ENCODE measurements around the gene EDN1.

The EDN1 gene

GRCh38 chr6:12343440-12344162 is 53.4 kb downstream of the EDN1 start:
- Histone ChIP-seq H3K4me1 (ENCODE audit: control insufficient read depth in 1 of 2, insufficient read depth in 1 of 2, low read depth in 1 of 2, low read length in 1 of 2) (peaks cover 0 to 6% of the 10 kb centered on the region in 2 experiments), H3K4me3 (ENCODE audit: low read depth in 1 of 2, low read length in 1 of 2) (no peak overlapping the region), H3K36me3 (no peaks in the 10 kb centered on the region), H3K9me3 (no peaks in the 10 kb centered on the region), H3K27me3 (no peaks in the 10 kb centered on the region), H3K27ac (no peak overlapping the region)
- TF ChIP-seq, protein P1, sequence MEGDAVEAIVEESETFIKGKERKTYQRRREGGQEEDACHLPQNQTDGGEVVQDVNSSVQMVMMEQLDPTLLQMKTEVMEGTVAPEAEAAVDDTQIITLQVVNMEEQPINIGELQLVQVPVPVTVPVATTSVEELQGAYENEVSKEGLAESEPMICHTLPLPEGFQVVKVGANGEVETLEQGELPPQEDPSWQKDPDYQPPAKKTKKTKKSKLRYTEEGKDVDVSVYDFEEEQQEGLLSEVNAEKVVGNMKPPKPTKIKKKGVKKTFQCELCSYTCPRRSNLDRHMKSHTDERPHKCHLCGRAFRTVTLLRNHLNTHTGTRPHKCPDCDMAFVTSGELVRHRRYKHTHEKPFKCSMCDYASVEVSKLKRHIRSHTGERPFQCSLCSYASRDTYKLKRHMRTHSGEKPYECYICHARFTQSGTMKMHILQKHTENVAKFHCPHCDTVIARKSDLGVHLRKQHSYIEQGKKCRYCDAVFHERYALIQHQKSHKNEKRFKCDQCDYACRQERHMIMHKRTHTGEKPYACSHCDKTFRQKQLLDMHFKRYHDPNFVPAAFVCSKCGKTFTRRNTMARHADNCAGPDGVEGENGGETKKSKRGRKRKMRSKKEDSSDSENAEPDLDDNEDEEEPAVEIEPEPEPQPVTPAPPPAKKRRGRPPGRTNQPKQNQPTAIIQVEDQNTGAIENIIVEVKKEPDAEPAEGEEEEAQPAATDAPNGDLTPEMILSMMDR (IDR thresholded peaks at IDR 0.05): no peak

GRCh38 chr6:12344296-12344695 is 54.1 kb downstream of the EDN1 start:
- TF ChIP-seq, protein P1 (IDR thresholded peaks at IDR 0.05): no peak
- no peaks in the 10 kb centered on the region for H3K36me3 ChIP-seq
- H3K27ac ChIP-seq: no peak overlapping the region
- no peaks in the 10 kb centered on the region for H3K9me3 ChIP-seq
- H3K4me1 ChIP-seq (ENCODE audit: control insufficient read depth in 1 of 2, insufficient read depth in 1 of 2, low read depth in 1 of 2, low read length in 1 of 2): peaks cover 0 to 6% of the 10 kb centered on the region in 2 experiments
- no peak overlapping the region for H3K4me3 ChIP-seq (ENCODE audit: low read depth in 1 of 2, low read length in 1 of 2)
- no peaks in the 10 kb centered on the region for H3K27me3 ChIP-seq

- H3K9me3 ChIP-seq: no peaks in the 10 kb centered on the region
- H3K27me3 ChIP-seq: no peaks in the 10 kb centered on the region
- H3K4me3 ChIP-seq (ENCODE audit: low read depth in 1 of 2, low read length in 1 of 2): no peak overlapping the region
- no peaks in the 10 kb centered on the region for H3K36me3 ChIP-seq
- peaks cover 0 to 6% of the 10 kb centered on the region in 2 experiments for H3K4me1 ChIP-seq (ENCODE audit: control insufficient read depth in 1 of 2, insufficient read depth in 1 of 2, low read depth in 1 of 2, low read length in 1 of 2)
- TF ChIP-seq, protein P1 (IDR thresholded peaks at IDR 0.05): no peak
- no peak overlapping the region for H3K27ac ChIP-seq
These were observed 55.0 kb downstream of the EDN1 start for GRCh38 chr6:12344961-12345693.

- Histone ChIP-seq H3K9me3 (no peaks in the 10 kb centered on the region), H3K4me1 (ENCODE audit: control insufficient read depth in 1 of 2, insufficient read depth in 1 of 2, low read depth in 1 of 2, low read length in 1 of 2) (peaks cover 0 to 6% of the 10 kb centered on the region in 2 experiments), H3K4me3 (ENCODE audit: low read depth in 1 of 2, low read length in 1 of 2) (no peak overlapping the region), H3K27me3 (no peaks in the 10 kb centered on the region), H3K27ac (no peak overlapping the region), H3K36me3 (no peaks in the 10 kb centered on the region)
- TF ChIP-seq, protein P1 (IDR thresholded peaks at IDR 0.05): no peak
These were observed 55.5 kb downstream of the EDN1 start for GRCh38 chr6:12345694-12346058.

Measured in neutrophil (primary cell).